Endothelial cell of hepatic sinusoid (primary cell): ENCODE data around the gene IGSF9.

Source experiments
- in situ Hi-C: cut with HindIII; loops from 2 replicates; pipeline ENCODE4 v1.10.0; 2017; ENCODE audit warnings: low sequenced_read_pairs

IGSF9 gene

GRCh38 chr1:159881622-159882526, 63.5 kb downstream of the IGSF9 start:
- in situ Hi-C loops = loop anchor here (25.0 kb wide), 1 partner anchor 445 kb away; the partner anchor contains the start of genes OR10J1 and OR10J4

GRCh38 chr1:159880430-159880829, 65.0 kb downstream of the IGSF9 start:
- in situ Hi-C loops = loop anchor here (25.0 kb wide), 1 partner anchor 443 kb away; the partner anchor contains the start of genes OR10J1 and OR10J4

DNA sequence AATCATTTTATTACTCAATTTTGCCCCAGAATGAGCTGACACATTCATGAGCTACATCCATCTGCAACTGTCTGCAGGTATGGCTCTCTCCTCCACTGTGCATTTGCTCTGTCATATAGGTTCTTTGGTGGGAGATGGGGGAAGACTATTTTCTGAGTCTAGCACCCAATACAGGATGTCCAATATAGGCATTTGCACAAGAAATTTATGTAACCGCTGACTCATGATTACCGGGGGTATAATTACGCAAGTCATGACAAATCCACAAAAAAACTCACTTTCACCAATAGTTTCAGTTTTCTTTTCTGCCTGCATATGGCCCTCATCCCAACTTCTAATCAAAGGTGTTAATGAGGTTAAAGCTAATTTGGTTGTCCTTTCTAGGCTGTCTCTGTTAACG, 65.4 kb downstream of the IGSF9 start:
- in situ Hi-C loops = loop anchor here (5.0 to 25.0 kb wide), 2 partner anchors 42 to 443 kb away; partner anchors contain the start of genes OR10J1 and OR10J4

DNA sequence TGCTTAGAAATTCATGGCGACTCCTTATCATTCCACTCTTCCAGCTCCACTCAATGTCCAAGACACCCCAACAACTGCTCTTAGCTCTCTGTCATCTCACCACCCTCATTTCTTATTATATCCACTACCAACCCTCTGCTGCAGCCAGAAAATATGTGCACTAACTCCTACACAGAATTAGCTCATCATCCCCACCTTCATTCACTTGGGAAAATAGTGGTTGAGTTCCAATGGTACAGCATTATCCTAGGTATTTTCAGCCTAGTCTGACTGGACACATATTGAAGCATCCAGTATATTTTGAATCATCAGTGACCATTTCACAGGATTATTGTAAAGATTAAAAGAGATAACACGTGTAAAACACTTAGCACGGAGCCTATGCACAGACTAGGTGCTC, 66.3 kb downstream of the IGSF9 start:
- in situ Hi-C loops = loop anchor here (5.0 to 25.0 kb wide), 2 partner anchors 43 to 442 kb away; partner anchors contain the start of genes OR10J1 and OR10J4

GRCh38 chr1:159877695-159878444, 67.5 kb downstream of the IGSF9 start:
- in situ Hi-C loops = loop anchor here (5.0 to 25.0 kb wide), 2 partner anchors 44 to 441 kb away; partner anchors contain the start of genes OR10J1 and OR10J4
